K562 (cell line): ENCODE results near the gene GAB2. TPM values are rescaled to one million over a fixed set of nuclear protein-coding genes. Genes with fewer than 3 reads are reported as not detected.

Experiments used
- ATAC-seq: fragments of 200-7000 bp; cut with Tn5 transposase; 3 replicates; pipeline ENCODE4 v1.9.1; 2020; ENCODE audit warnings: moderate library complexity
- BruUV-seq: library from RNA; stranded (reverse); fragments of 400-500 nt; replicated peaks from 2 replicates; lab custom pipeline; 2021; lab: Mats Ljungman, UMichigan
- CTCF ChIA-PET: fragments of 300-600 bp; formaldehyde crosslinking; extraction: SDS; loops from one replicate; lab custom pipeline; 2021; ENCODE audit warnings: low intra/inter-chr PET ratio; lab: Yijun Ruan, JAX
- POLR2A ChIA-PET: fragments of 300-600, 350-650 bp; sonication (Branson Sonifier 250); formaldehyde crosslinking; extraction: SDS; loops from one replicate; lab custom pipeline; 2021; ENCODE audit warnings: antibody characterized with exemption, inconsistent platforms; lab: Yijun Ruan, JAX
- DNase-seq, 4 experiments: peaks; one replicate each; pipeline versions ENCODE4 v3.0.0 to v3.0.0-alpha.2; 2011 to 2018; ENCODE audit warnings: low spot score in 3 of 4, mixed read lengths in 3 of 4; ENCODE audit errors: extremely low read depth in 1 of 4
- FAIRE-seq: peaks from 2 replicates; lab custom pipeline; 2011; peaks lifted over from hg19 to GRCh38; lab: Jason Lieb, UNC
- H2AFZ ChIP-seq: 2 replicates; pipeline ENCODE4 v1.6.0; 2011; ENCODE audit warnings: low read depth, low read length, control low read depth, inconsistent platforms
- H3K27ac ChIP-seq: fragments of 200-600 bp; 3 replicates; pipeline ENCODE4 v1.8.0; 2011; ENCODE audit warnings: low read depth, mild to moderate bottlenecking, control low read depth, inconsistent platforms, low read length, moderate library complexity, mixed read lengths; ENCODE audit errors: extremely low read depth
- H3K27me3 ChIP-seq, 2 experiments: fragments of 300-600 bp in 1 of 2; 2 replicates in 1 of 2; 3 replicates in 1 of 2; pipeline versions ENCODE4 v1.6.0 to v1.8.0; 2011; ENCODE audit warnings: inconsistent platforms in 2 of 2, low read length in 2 of 2, mild to moderate bottlenecking in 1 of 2, mixed read lengths in 1 of 2, moderate library complexity in 1 of 2; ENCODE audit not compliant: control insufficient read depth in 2 of 2, insufficient read depth in 2 of 2
- H3K36me3 ChIP-seq: fragments of 300-600 bp; 3 replicates; pipeline ENCODE4 v1.8.0; 2011; ENCODE audit warnings: mild to moderate bottlenecking, low read length, inconsistent platforms; ENCODE audit not compliant: control insufficient read depth, insufficient read depth
- H3K4me1 ChIP-seq, 2 experiments: fragments of 200-600 bp in 1 of 2; replicated peaks in 1 of 2; 2 replicates in 1 of 2; 3 replicates in 1 of 2; pipeline versions ENCODE4 v1.5.1 to v1.8.0; 2011; ENCODE audit warnings: inconsistent platforms in 2 of 2, low read length in 2 of 2, mild to moderate bottlenecking in 1 of 2, mixed read lengths in 1 of 2, moderate library complexity in 1 of 2; ENCODE audit not compliant: control insufficient read depth in 2 of 2, insufficient read depth in 2 of 2
- H3K4me2 ChIP-seq: 2 replicates; pipeline ENCODE4 v1.6.1; 2011; ENCODE audit warnings: low read length, control low read depth, inconsistent platforms, mixed read lengths; ENCODE audit not compliant: insufficient read depth
- H3K4me3 ChIP-seq: fragments of 200-600 bp; sonication (generic), shearing (Covaris generic); 2 replicates; pipeline ENCODE4 v1.5.1; 2016; ENCODE audit warnings: control low read depth, inconsistent platforms
- H3K79me2 ChIP-seq: fragments of 200-600 bp; 3 replicates; pipeline ENCODE4 v1.8.0; 2011; ENCODE audit warnings: low read length, inconsistent platforms; ENCODE audit not compliant: control insufficient read depth, insufficient read depth
- H3K9ac ChIP-seq, 2 experiments: 2 replicates each; pipeline versions ENCODE4 v1.6.0 to v1.6.1; 2011; ENCODE audit warnings: low read depth in 2 of 2, low read length in 2 of 2, control low read depth in 1 of 2, inconsistent platforms in 1 of 2, mild to moderate bottlenecking in 1 of 2, mixed read lengths in 1 of 2; ENCODE audit not compliant: insufficient read depth in 1 of 2
- H3K9me1 ChIP-seq: one replicate; pipeline ENCODE4 v1.6.0; 2011; ENCODE audit warnings: inconsistent platforms, mild to moderate bottlenecking, low read length, moderate library complexity; ENCODE audit not compliant: control insufficient read depth, insufficient read depth
- H3K9me3 ChIP-seq: replicated peaks from 2 replicates; pipeline ENCODE4 v1.5.1; 2011; ENCODE audit warnings: low read depth, low read length, inconsistent platforms; ENCODE audit not compliant: control insufficient read depth, insufficient read depth
- H4K20me1 ChIP-seq: replicated peaks from 2 replicates; pipeline ENCODE4 v1.6.1; 2011; ENCODE audit warnings: low read length, inconsistent platforms, mixed read lengths; ENCODE audit not compliant: control insufficient read depth, insufficient read depth
- E2F8 ChIP-seq: fragments of 450-650 bp; IDR thresholded peaks from 2 replicates; pipeline ENCODE4 v1.7.1; 2018; ENCODE audit warnings: mild to moderate bottlenecking, low read depth; ENCODE audit not compliant: partially characterized antibody
- POLR2AphosphoS2 ChIP-seq: IDR thresholded peaks from 2 replicates; pipeline ENCODE4 v1.6.1; 2012; ENCODE audit warnings: low read length, improper control_type of control experiment
- POLR2B ChIP-seq: fragments of 450-650 bp; IDR thresholded peaks from 2 replicates; pipeline ENCODE4 v1.6.1; 2018; ENCODE audit warnings: low read depth; ENCODE audit not compliant: partially characterized antibody
- PREB ChIP-seq: sonication (generic); formaldehyde crosslinking; IDR thresholded peaks from 2 replicates; pipeline ENCODE4 v1.8.1; 2023; ENCODE audit warnings: mild to moderate bottlenecking, missing genetic modification reagents
- TRIM25 ChIP-seq: fragments of 450-650 bp; IDR thresholded peaks from 2 replicates; pipeline ENCODE4 v1.7.0; 2016; ENCODE audit warnings: borderline replicate concordance
- ZNF41 ChIP-seq: fragments of 250-450 bp; sonication (Bioruptor Pico); conservative IDR thresholded peaks from 2 replicates; pipeline ENCODE4 v1.4.0; 2020; ENCODE audit warnings: mild to moderate bottlenecking
- WGBS: fragments of 100-300 bp; shearing (Covaris generic); methylation state at CpG from one replicate; pipeline ENCODE4 v1.1.6; 2016; ENCODE audit warnings: low coverage, mixed read lengths; ENCODE audit not compliant: insufficient coverage; ENCODE audit errors: missing lambda C conversion rate; 5-methylcytosine and 5-hydroxymethylcytosine counted together
- in situ Hi-C: fragments of 300-500 bp; cut with MboI; formaldehyde crosslinking; loops from 4 replicates; pipeline ENCODE4 v1.15.0; 2018; ENCODE audit warnings: inconsistent platforms, mixed read lengths
- intact Hi-C: fragments of 100-400 bp; cut with micrococcal nuclease; formaldehyde crosslinking; loops from 2 replicates; pipeline ENCODE4 v1.14.2; 2022
- polyA plus RNA-seq, 8 experiments: library from polyadenylated mRNA; depleted of rRNA in 4 of 8; stranded (reverse) in 5 of 8; unstranded in 3 of 8; fragments of >200 nt; fragmentation: Nextera tagmentation in 2 of 8; fragmentation: Illumina TruSeq in 1 of 8; extraction: Ambion mirVana in 2 of 8; extraction: Trizol in 1 of 8; gene quantifications; 2 replicates each; pipeline versions ENCODE4 v1.2.1 to v1.2.3, GENCODE V29; 2011 to 2014; ENCODE audit warnings: inconsistent platforms in 1 of 8, missing spikeins in 1 of 8
- total RNA-seq, 7 experiments: library from RNA; depleted of rRNA in 6 of 7; stranded (reverse); fragments of >200 nt in 6 of 7; fragmentation: Illumina TruSeq in 2 of 7; extraction: Trizol in 2 of 7; gene quantifications; 2 replicates each; pipeline versions ENCODE4 v1.2.1 to v1.2.3, GENCODE V29; 2011 to 2021; ENCODE audit warnings: low replicate concordance in 1 of 7

The GAB2 gene
- total and polyA plus RNA-seq, 9 of the 15 experiments (the other 6 are each of a cell fraction or from before 2014, with no cell fraction given) = 2.3 to 35.2 (median 16.1) TPM

GRCh38 chr11:78213526-78214330 is 203.9 kb downstream of the GAB2 start:
- in situ Hi-C loops = no loop called here
- H2AFZ ChIP-seq = no peak overlapping the region
- FAIRE-seq (no peak), ATAC-seq (peak; percentile 4), DNase-seq (no peak)
- H3K9me3 ChIP-seq = no peaks in the 10 kb centered on the region
- POLR2A ChIA-PET = interaction anchor here (0.7 to 1.1 kb wide), 3 partner anchors 10 to 202 kb away, joined by 3 to 4 read pairs (median 4); no protein-coding TSS in a partner anchor
- 83% methylated on average over 8 of the region's 8 CpGs for WGBS
- no peaks in the 10 kb centered on the region for H4K20me1 ChIP-seq
- H3K4me2 ChIP-seq = no peak overlapping the region
- peaks cover 5 to 12% of the 10 kb centered on the region in 2 experiments; a peak in 4 of 5 replicates for H3K4me1 ChIP-seq
- no peaks in the 10 kb centered on the region for H3K79me2 ChIP-seq
- CTCF ChIA-PET = no interaction called here
- H3K36me3 ChIP-seq = peaks cover 63% of the 10 kb centered on the region; the same call in 2 of the 3 replicates
- peak; percentile 66; the same call in 1 of the 2 replicates for TF ChIP-seq POLR2AphosphoS2
- TF ChIP-seq POLR2B = peak; percentile 19
- TF ChIP-seq ZNF41 (CRISPR knock-in tag) = no peak
- peak; percentile 18 for TF ChIP-seq E2F8
- TF ChIP-seq PREB (CRISPR knock-in tag) = no peak
- TF ChIP-seq TRIM25 = no peak
- H3K4me3 ChIP-seq = no peak overlapping the region
- intact Hi-C loops = no loop called here
- no TSS peak for BruUV-seq
- H3K27me3 ChIP-seq = no peaks in the 10 kb centered on the region
- peaks cover 3% of the 10 kb centered on the region for H3K9me1 ChIP-seq
- H3K9ac ChIP-seq = no peak overlapping the region
- no peak overlapping the region for H3K27ac ChIP-seq
